Embryonic facial prominence (tissue), 1 donor: ENCODE results near the gene TMEM30A.

Experiments
- DNase-seq: peaks from one replicate; pipeline ENCODE4 v3.0.0-alpha.2; 2016; ENCODE audit errors: extremely low spot score

Gene TMEM30A

GRCh38 chr6:75215291-75215690 lies 69.3 kb downstream of the TMEM30A start:
- no peak for DNase-seq

- DNase-seq = no peak
These were observed 70.9 kb downstream of the TMEM30A start for GRCh38 chr6:75213732-75214131.

GRCh38 chr6:75213112-75213511 lies 71.5 kb downstream of the TMEM30A start:
- no peak for DNase-seq

- no peak for DNase-seq
These were observed 72.5 kb downstream of the TMEM30A start for GRCh38 chr6:75211920-75212590.

GRCh38 chr6:75210885-75211739 lies 73.5 kb downstream of the TMEM30A start:
- DNase-seq = peak; percentile 77

GRCh38 chr6:75209184-75209723 lies 75.3 kb downstream of the TMEM30A start:
- DNase-seq = no peak

- peak; percentile 75 for DNase-seq
These were observed 76.1 kb downstream of the TMEM30A start for GRCh38 chr6:75208298-75209183.

GRCh38 chr6:75206576-75207342 lies 77.8 kb downstream of the TMEM30A start:
- DNase-seq = peak; percentile 51

GRCh38 chr6:75205776-75206575 lies 78.6 kb downstream of the TMEM30A start, which contains the start of gene COL12A1:
Gene COL12A1, minus strand, starts transcription at chr6:75206053. Its CDS starts 3,261 bp downstream, at chr6:75202792.
- DNase-seq = peak; percentile 90

GRCh38 chr6:75204959-75205775 lies 79.4 kb downstream of the TMEM30A start:
- DNase-seq = peak; percentile 49

GRCh38 chr6:75204217-75204958 lies 80.2 kb downstream of the TMEM30A start:
- DNase-seq = peak; percentile 88

GRCh38 chr6:75203721-75204120 lies 80.9 kb downstream of the TMEM30A start:
- DNase-seq = no peak
